GM23338 (cell line): ENCODE measurements around the gene HLA-F. TPM values are rescaled to one million over a fixed set of nuclear protein-coding genes. Genes with fewer than 3 reads are reported as not detected.

Experiments
- ATAC-seq: fragments of 200-7000 bp; cut with Tn5 transposase; 3 replicates; pipeline ENCODE4 v1.9.1; 2020
- DNase-seq: peaks from one replicate; pipeline ENCODE4 v3.0.0-alpha.2; 2015; ENCODE audit warnings: low spot score
- H2AFZ ChIP-seq: fragments of 200-600 bp; sonication (generic); 2 replicates; pipeline ENCODE4 v1.8.0; 2016; ENCODE audit warnings: antibody characterized with exemption, mild to moderate bottlenecking, moderate library complexity
- H3F3A ChIP-seq: fragments of 200-600 bp; sonication (generic); replicated peaks from 2 replicates; pipeline ENCODE4 v1.8.0; 2017; ENCODE audit warnings: antibody characterized with exemption, mixed run types, low read depth
- H3K27ac ChIP-seq: fragments of 200-600 bp; sonication (generic); 2 replicates; pipeline ENCODE4 v1.6.1; 2016; ENCODE audit warnings: low read depth
- H3K27me3 ChIP-seq: fragments of 200-600 bp; sonication (generic); 2 replicates; pipeline ENCODE4 v1.8.0; 2016; ENCODE audit warnings: mild to moderate bottlenecking, mixed run types, moderate library complexity; ENCODE audit not compliant: insufficient read depth
- H3K36me3 ChIP-seq: fragments of 200-600 bp; sonication (generic); 2 replicates; pipeline ENCODE4 v1.8.0; 2016; ENCODE audit warnings: mild to moderate bottlenecking; ENCODE audit not compliant: insufficient read depth
- H3K4me1 ChIP-seq: fragments of 200-600 bp; sonication (generic); 2 replicates; pipeline ENCODE4 v1.8.0; 2016; ENCODE audit warnings: mild to moderate bottlenecking, moderate library complexity; ENCODE audit not compliant: insufficient read depth
- H3K4me2 ChIP-seq: fragments of 200-600 bp; sonication (generic); 2 replicates; pipeline ENCODE4 v1.7.1; 2017; ENCODE audit warnings: mixed run types
- H3K4me3 ChIP-seq: fragments of 200-600 bp; sonication (generic); 2 replicates; pipeline ENCODE4 v1.6.1; 2016; ENCODE audit warnings: mixed run types
- H3K79me2 ChIP-seq: fragments of 200-600 bp; sonication (generic); replicated peaks from 2 replicates; pipeline ENCODE4 v1.8.0; 2017; ENCODE audit warnings: mild to moderate bottlenecking; ENCODE audit not compliant: insufficient read depth
- H3K9me2 ChIP-seq: fragments of 200-600 bp; sonication (generic); 2 replicates; pipeline ENCODE4 v1.8.0; 2017; ENCODE audit not compliant: insufficient read depth
- H4K20me1 ChIP-seq: fragments of 200-600 bp; sonication (generic); replicated peaks from 2 replicates; pipeline ENCODE4 v1.8.0; 2017; ENCODE audit warnings: mild to moderate bottlenecking; ENCODE audit not compliant: insufficient read depth
- H3K27ac Mint-ChIP-seq: 2 replicates; pipeline ENCODE4 v1.8.0; 2020; ENCODE audit warnings: inconsistent platforms, mild to moderate bottlenecking, moderate library complexity, mixed read lengths
- H3K27me3 Mint-ChIP-seq: 3 replicates; pipeline ENCODE4 v1.8.0; 2022; ENCODE audit warnings: low read depth, mild to moderate bottlenecking, moderate library complexity, mixed read lengths, inconsistent platforms; ENCODE audit not compliant: insufficient read depth, poor library complexity
- H3K36me3 Mint-ChIP-seq: 3 replicates; pipeline ENCODE4 v1.8.0; 2021; ENCODE audit warnings: low read depth, mild to moderate bottlenecking, inconsistent platforms, moderate library complexity, mixed read lengths
- H3K4me1 Mint-ChIP-seq: 3 replicates; pipeline ENCODE4 v1.8.0; 2020; ENCODE audit warnings: mild to moderate bottlenecking, inconsistent platforms, mixed read lengths
- H3K4me3 Mint-ChIP-seq: 3 replicates; pipeline ENCODE4 v1.8.0; 2021; ENCODE audit warnings: moderate library complexity, mild to moderate bottlenecking, inconsistent platforms, mixed read lengths
- H3K9me3 Mint-ChIP-seq: 3 replicates; pipeline ENCODE4 v1.8.0; 2020; ENCODE audit warnings: moderate library complexity, mild to moderate bottlenecking, inconsistent platforms, mixed read lengths
- EZH2 ChIP-seq: fragments of 200-600 bp; sonication (generic); IDR thresholded peaks from one replicate; pipeline ENCODE4 v1.8.0; 2017; ENCODE audit warnings: antibody characterized with exemption, mild to moderate bottlenecking, low read depth; ENCODE audit not compliant: unreplicated experiment
- EZH2phosphoT487 ChIP-seq: fragments of 200-600 bp; sonication (generic); IDR thresholded peaks from one replicate; pipeline ENCODE4 v1.8.1; 2018; ENCODE audit warnings: antibody characterized with exemption; ENCODE audit not compliant: unreplicated experiment
- REST ChIP-seq: IDR thresholded peaks from one replicate; pipeline ENCODE4 v1.6.1; 2018; ENCODE audit warnings: antibody characterized with exemption; ENCODE audit not compliant: unreplicated experiment
- ZNF331 ChIP-seq: fragments of 250-450 bp; sonication (Bioruptor Pico); IDR thresholded peaks from 2 replicates; pipeline ENCODE4 v1.5.0; 2020; ENCODE audit warnings: low read depth, mild to moderate bottlenecking, moderate library complexity
- ZNF462 ChIP-seq: fragments of 250-450 bp; sonication (Bioruptor Pico); IDR thresholded peaks from 2 replicates; pipeline ENCODE4 v1.5.0; 2020; ENCODE audit warnings: mild to moderate bottlenecking, moderate library complexity
- polyA plus RNA-seq: library from polyadenylated mRNA; unstranded; fragments of >200 nt; fragmentation: Nextera tagmentation; extraction: Ambion mirVana; gene quantifications from 2 replicates; pipeline ENCODE4 v1.2.1, GENCODE V29; 2016
- total RNA-seq: library from RNA; depleted of rRNA; stranded (reverse); fragments of >200 nt; shearing (Covaris generic); gene quantifications from 2 replicates; pipeline ENCODE4 v1.2.3, GENCODE V29; 2014

The HLA-F gene
- total and polyA plus RNA-seq, 2 experiments from 2014 or later, result 4.4 to 10.4 TPM

DNA sequence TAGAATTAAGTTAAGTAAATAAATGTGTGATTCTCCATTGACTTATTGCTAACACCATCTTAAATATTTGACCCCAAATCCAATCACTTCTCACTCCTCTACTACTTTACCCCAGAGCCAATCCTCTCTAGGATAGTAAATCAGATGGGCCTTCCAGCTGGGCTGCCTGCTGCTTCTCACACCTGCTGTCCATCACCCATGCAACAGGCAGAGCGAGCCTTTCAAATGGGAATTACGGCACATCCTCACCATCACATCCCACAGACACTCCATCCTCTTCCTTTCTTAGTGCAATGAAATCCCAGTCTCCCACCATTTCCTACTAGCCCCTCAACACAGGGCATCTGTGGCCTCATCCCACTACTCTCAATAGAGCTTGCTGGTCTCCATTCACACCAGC is 34.0 kb downstream of the HLA-F start:
- H3K4me1 Mint-ChIP-seq, result peaks cover 57% of the 10 kb centered on the region
- Histone ChIP-seq H4K20me1 (no peaks in the 10 kb centered on the region), H3K27ac (no peak overlapping the region; the same call in 1 of the 2 replicates), H2AFZ (no peak overlapping the region), H3K4me1 (peaks cover 53% of the 10 kb centered on the region), H3K4me3 (no peak overlapping the region), H3K4me2 (peak overlapping the region; percentile 58), H3K36me3 (no peaks in the 10 kb centered on the region), H3K9me2 (peaks cover 11% of the 10 kb centered on the region), H3K79me2 (no peaks in the 10 kb centered on the region), H3F3A (0 out of 2 replicates have a peak, but pooled peaks cover 3% of the 10 kb centered on the region), H3K27me3 (peaks cover 22% of the 10 kb centered on the region)
- no peak for TF ChIP-seq EZH2phosphoT487
- no peak for TF ChIP-seq REST
- no peak for TF ChIP-seq EZH2
- 0 out of 2 replicates have a peak, but pooled peaks have one; percentile 7 for TF ChIP-seq ZNF462 (CRISPR knock-in tag)
- no peak for TF ChIP-seq ZNF331 (CRISPR knock-in tag)
- no peaks in the 10 kb centered on the region; the same call in 2 of the 3 replicates for H3K36me3 Mint-ChIP-seq
- peak; percentile 37 for DNase-seq
- peaks cover 3% of the 10 kb centered on the region; the same call in 2 of the 3 replicates for H3K9me3 Mint-ChIP-seq
- ATAC-seq, result no peak
- H3K4me3 Mint-ChIP-seq, result no peak overlapping the region; the same call in 2 of the 3 replicates
- no peak overlapping the region for H3K27ac Mint-ChIP-seq
- H3K27me3 Mint-ChIP-seq, result peaks cover 38% of the 10 kb centered on the region
